IPS-NIHi11 (cell line): ENCODE data around the gene MFAP3L.

Source experiments
- DNase-seq: peaks from one replicate; pipeline ENCODE4 v3.0.0; 2012; ENCODE audit warnings: mixed read lengths, low spot score

MFAP3L gene

GRCh38 chr4:170017252-170017651 lies 8.9 kb downstream of the MFAP3L start:
- no peak for DNase-seq

DNA sequence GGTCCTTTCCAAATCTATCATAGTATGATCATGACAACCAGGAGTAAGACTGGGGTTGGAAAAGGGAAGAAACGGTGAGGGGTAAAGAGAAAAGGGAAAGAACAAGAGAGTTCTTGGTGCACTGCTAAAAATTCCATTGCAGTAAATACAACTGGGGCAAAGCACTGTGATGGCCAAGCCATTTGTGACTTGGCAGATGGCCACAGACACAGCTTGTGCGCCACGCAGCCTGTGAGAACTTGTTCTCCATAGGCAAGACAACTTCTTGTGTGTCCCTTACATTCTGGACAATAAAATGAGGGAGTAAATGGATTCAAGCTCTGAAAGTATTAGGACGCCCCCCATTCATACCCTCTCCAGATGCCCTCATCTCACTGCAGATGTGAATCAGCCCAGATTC lies 10.9 kb downstream of the MFAP3L start:
- no peak for DNase-seq

DNA sequence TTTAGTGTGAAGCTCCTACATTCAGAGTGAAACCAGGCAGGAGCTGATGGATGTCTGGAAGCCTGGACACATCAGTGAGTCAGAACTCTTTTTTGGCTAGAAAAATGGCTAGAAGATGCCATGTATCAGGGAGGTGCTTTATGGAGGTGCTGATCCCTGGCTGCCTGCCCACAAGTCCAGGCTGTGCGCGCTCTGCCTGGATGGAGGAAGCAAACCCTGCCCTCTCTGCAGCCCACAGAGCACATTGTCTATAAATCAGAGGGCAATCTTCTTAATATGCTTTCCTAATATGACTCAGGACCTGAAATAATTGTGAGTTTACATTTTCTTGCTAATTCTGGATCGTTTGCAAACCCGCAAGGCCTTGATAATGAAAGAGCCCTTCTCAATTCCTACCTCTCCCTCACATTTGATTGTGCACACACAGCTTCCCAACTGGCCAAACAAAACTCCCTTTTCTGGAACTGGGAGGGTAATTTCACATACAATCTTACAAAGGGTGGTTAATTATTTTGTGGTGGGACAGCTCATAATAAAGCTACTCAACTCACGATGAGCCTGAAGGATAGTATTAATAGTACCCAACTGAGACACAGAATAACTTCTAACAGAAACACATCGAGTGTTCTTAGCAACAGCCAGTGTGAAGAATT lies 11.7 kb downstream of the MFAP3L start:
- no peak for DNase-seq

GRCh38 chr4:170012629-170012958 lies 13.6 kb downstream of the MFAP3L start:
- DNase-seq, result no peak

DNA sequence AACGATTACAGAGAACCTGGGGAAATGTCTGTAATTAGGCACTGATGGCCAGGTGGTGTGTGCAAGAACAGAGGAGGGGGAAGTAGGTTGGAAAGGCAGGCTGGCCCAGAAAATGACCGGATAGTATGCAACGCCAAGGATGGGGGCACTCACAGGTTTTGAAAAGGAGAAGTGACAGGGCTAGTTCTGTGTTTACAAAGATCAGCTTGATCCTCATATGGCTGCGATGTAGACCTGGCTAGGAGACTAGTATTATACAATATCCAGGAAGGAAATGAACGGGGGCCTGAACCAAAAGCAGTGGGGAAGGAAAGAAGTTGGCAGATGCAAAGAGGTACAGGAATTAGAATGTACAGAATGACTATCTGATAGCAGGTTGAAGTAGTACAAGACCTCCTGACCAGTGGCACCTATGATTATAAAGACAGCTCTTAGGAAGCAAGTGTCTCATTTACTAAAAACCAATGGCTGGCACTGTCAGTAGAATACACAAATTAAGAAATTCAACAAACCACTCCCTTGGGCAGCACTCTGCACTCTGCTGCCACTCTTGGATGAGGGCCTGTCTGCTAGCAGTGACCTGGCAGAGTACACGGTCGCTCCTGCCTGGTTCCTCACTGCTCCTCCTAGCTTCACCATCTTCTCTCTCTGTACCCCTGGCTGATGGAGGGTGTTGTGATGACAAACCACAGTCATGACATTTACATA lies 14.1 kb downstream of the MFAP3L start:
- DNase-seq, result no peak

GRCh38 chr4:170009291-170009690 lies 16.9 kb downstream of the MFAP3L start:
- no peak for DNase-seq

GRCh38 chr4:170008801-170009200 lies 17.4 kb downstream of the MFAP3L start:
- no peak for DNase-seq

DNA sequence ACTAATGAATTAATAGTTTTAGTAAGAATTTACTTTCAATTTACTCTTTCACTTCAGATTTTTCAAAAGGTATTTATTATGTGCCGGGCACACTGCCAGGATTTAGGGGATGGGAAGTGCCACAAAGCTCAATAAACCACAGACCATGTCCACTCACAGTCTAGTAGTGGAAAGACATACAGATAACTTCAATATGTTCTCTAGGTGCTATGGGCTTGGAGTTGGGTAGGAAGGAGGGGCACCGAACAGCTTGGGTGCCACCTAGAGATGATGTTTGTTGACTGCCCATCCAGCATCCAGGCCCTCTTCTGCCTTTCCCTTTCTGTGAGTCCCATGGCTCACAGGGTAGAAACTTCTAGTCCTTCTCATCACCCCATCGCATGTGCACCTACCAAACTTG lies 17.8 kb downstream of the MFAP3L start:
- no peak for DNase-seq

GRCh38 chr4:170007113-170007512 lies 19.1 kb downstream of the MFAP3L start:
- no peak for DNase-seq

- no peak for DNase-seq
These were observed 20.7 kb downstream of the MFAP3L start for GRCh38 chr4:170005472-170005871.

DNA sequence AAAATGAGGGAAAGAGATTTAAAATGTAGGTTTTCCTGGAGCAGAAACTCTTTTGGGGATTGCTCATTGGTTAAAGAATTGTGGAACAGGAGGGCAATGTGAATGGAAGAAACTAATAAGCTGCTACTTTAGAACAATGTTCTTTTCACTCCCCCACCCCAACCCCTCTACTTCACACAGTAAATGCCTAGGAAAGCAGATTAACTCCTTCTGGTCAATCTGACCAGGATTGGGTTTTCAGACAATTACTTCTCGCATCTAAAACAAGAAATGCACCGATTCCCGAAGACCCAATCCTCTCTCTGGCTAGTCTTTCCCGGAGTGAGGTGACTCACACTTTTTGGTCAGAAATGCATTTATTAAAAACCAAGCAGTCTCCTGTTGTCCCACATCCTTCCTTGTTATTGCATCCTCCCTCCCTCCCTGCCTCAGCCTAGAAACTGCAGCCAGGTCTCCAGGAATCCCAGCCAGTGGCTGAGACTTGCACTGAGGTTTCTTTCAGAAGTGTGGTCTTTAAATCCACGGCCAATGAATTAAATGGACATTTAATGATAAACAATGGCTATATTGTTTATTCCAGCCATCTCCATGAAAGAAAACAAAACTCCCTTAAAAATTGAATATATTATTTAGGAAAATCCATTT lies 21.4 kb downstream of the MFAP3L start:
- DNase-seq, result no peak

GRCh38 chr4:170003071-170004070 lies 22.8 kb downstream of the MFAP3L start:
- no peak for DNase-seq

DNA sequence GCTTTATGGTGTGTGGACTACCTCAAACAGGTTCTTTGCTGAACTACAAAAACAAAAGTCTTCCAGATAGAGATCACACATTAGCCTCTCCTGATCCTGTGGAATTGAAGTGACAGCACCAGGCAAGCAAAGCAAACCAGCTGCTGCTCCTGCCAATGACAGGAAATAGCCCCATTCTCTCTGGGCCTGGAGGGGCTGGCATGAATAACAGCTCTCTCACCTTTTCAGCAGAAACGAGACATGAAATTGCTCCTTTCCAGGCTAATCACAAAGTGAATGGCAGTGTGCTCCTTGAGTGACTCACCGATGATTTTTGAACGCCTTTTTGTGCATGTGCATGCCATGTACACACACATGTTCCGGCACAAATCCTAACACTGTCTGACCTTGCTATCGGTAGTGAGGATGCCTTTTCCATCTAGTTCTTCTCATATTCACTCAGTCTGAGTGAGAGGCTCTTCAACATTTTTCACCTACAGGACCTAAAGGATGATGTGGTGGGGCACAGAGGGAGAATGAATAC lies 24.4 kb downstream of the MFAP3L start:
- no peak for DNase-seq

GRCh38 chr4:170001011-170001744 lies 25.0 kb downstream of the MFAP3L start:
- DNase-seq, result no peak

DNA sequence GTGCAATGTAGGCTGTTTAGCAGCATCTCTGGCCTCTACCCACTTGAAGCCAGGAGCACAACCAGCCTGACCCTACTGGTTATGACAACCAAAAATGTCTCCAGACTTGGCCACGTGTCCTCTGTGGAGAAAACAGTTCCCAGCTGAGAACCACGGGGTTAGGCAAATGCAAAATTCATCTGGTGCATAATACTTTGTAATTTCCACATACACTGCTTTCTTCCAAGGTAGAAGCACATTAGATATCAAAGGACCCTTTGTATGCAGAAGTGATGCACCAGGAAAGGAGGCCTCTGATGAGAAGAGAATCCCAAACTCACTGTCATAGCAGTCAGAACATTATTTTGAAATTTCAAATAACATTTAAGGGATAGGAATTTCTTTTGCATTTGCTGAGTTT lies 26.3 kb downstream of the MFAP3L start:
- DNase-seq, result no peak

DNA sequence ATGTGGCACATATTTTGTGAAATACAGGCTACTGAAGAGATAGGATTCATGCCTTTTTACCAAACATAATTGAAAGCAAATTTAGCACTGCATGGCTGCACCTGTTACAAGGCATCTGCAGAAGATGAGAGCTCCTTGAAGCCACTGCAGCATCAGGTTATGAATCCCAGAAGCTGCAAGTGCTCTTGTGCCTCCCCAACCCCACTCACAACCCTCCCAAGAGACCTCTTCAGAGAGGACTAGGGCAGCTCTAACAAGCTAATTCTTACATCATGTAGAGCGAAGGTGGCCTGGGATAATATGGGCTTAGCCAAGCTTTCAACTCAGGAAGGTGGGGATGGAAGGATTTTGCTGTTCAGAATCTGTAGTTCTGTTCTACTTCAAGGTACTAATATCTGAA lies 27.2 kb downstream of the MFAP3L start:
- DNase-seq, result no peak

GRCh38 chr4:169996379-169997240 lies 29.6 kb downstream of the MFAP3L start:
- DNase-seq, result no peak

DNA sequence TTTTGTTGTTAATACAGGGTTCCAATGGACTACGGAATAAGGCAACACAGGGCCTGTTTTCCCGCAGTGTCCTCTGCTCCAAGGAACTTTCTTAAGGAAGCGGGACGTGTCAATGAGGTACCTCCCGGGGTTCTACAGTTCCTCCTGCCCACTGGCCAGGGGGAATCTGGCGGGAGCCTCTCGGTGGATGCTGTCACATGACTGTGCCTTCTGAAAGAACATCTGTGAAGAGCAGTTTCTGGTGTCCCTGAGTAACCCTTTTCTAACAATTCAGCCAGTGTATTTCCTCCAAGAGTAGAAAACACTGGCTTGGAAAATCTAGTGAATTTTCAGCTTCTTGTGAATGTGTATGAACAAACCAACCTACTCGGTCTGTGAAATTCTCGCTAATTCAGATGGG lies 32.7 kb downstream of the MFAP3L start:
- DNase-seq, result no peak

- no peak for DNase-seq
These were observed 37.9 kb downstream of the MFAP3L start for GRCh38 chr4:169988252-169988651.
